Liver (tissue), 9 donors: ENCODE results near the gene NOL9. TPM values are rescaled to one million over a fixed set of nuclear protein-coding genes. Genes with fewer than 3 reads are reported as not detected.

Experiments used
- DNase-seq: peaks from one replicate; pipeline ENCODE4 v3.0.0-alpha.2; 2017; ENCODE audit warnings: low spot score
- H3K27ac ChIP-seq, 2 donors: one replicate each; pipeline ENCODE4 v1.7.0; 2013; ENCODE audit warnings: inconsistent platforms in 2 of 2, low read length in 2 of 2, control low read depth in 1 of 2, low read depth in 1 of 2, mild to moderate bottlenecking in 1 of 2
- H3K27me3 ChIP-seq, 4 donors: one replicate each; pipeline versions ENCODE4 v1.6.1 to v1.7.0; 2013; ENCODE audit warnings: low read length in 3 of 4, inconsistent platforms in 1 of 4, mild to moderate bottlenecking in 1 of 4, moderate library complexity in 1 of 4; ENCODE audit not compliant: control insufficient read depth in 4 of 4, insufficient read depth in 4 of 4
- H3K36me3 ChIP-seq, 4 donors: one replicate each; pipeline versions ENCODE4 v1.6.1 to v1.7.0; 2013; ENCODE audit warnings: low read length in 3 of 4, mild to moderate bottlenecking in 3 of 4, low read depth in 1 of 4, moderate library complexity in 1 of 4; ENCODE audit not compliant: control insufficient read depth in 4 of 4, insufficient read depth in 3 of 4
- H3K4me1 ChIP-seq, 4 donors: one replicate each; pipeline versions ENCODE4 v1.6.1 to v1.7.0; 2013; ENCODE audit warnings: low read length in 3 of 4, mild to moderate bottlenecking in 3 of 4, moderate library complexity in 1 of 4; ENCODE audit not compliant: control insufficient read depth in 4 of 4, insufficient read depth in 4 of 4
- H3K4me3 ChIP-seq, 3 donors: one replicate each; pipeline versions ENCODE4 v1.6.1 to v1.7.0; 2013; ENCODE audit warnings: low read length in 3 of 3, control low read depth in 1 of 3, low read depth in 1 of 3, mild to moderate bottlenecking in 1 of 3
- H3K9ac ChIP-seq, 2 donors: one replicate each; pipeline ENCODE4 v1.7.0; 2013; ENCODE audit warnings: low read length in 2 of 2, mild to moderate bottlenecking in 2 of 2, moderate library complexity in 2 of 2, control low read depth in 1 of 2, low read depth in 1 of 2
- H3K9me3 ChIP-seq, 4 donors: one replicate each; pipeline versions ENCODE4 v1.6.1 to v1.7.0; 2013; ENCODE audit warnings: low read length in 3 of 4; ENCODE audit not compliant: control insufficient read depth in 4 of 4
- CTCF ChIP-seq: fragments of 150-350 bp; IDR thresholded peaks from 2 replicates; pipeline ENCODE4 v1.5.1; 2017; ENCODE audit warnings: improper control_type of control experiment, low read depth, low read length; ENCODE audit not compliant: missing input control
- EGR1 ChIP-seq, 2 donors: IDR thresholded peaks; 2 replicates each; pipeline ENCODE4 v1.6.1; 2016 to 2018; ENCODE audit warnings: antibody characterized with exemption in 2 of 2, low read depth in 2 of 2
- FOXA1 ChIP-seq: IDR thresholded peaks from 2 replicates; pipeline ENCODE4 v1.6.1; 2016; ENCODE audit warnings: antibody characterized with exemption
- FOXA2 ChIP-seq: IDR thresholded peaks from 2 replicates; pipeline ENCODE4 v1.6.1; 2016; ENCODE audit warnings: antibody characterized with exemption
- GABPA ChIP-seq, 2 donors: IDR thresholded peaks in 1 of 2; conservative IDR thresholded peaks in 1 of 2; 2 replicates each; pipeline ENCODE4 v1.6.1; 2016; ENCODE audit warnings: antibody characterized with exemption in 2 of 2, mild to moderate bottlenecking in 1 of 2, moderate library complexity in 1 of 2
- HNF4A ChIP-seq, 2 donors: conservative IDR thresholded peaks; 2 replicates each; pipeline ENCODE4 v1.6.1; 2016; ENCODE audit warnings: antibody characterized with exemption in 2 of 2, mild to moderate bottlenecking in 2 of 2
- HNF4G ChIP-seq: IDR thresholded peaks from 2 replicates; pipeline ENCODE4 v1.6.1; 2016; ENCODE audit warnings: antibody characterized with exemption
- JUND ChIP-seq, 2 donors: IDR thresholded peaks; 2 replicates each; pipeline ENCODE4 v1.6.1; 2016; ENCODE audit warnings: antibody characterized with exemption in 2 of 2
- MAX ChIP-seq: IDR thresholded peaks from 2 replicates; pipeline ENCODE4 v1.6.1; 2016; ENCODE audit warnings: antibody characterized with exemption
- NR2F2 ChIP-seq: IDR thresholded peaks from 2 replicates; pipeline ENCODE4 v1.6.1; 2016; ENCODE audit warnings: antibody characterized with exemption
- RAD21 ChIP-seq, 2 donors: IDR thresholded peaks; 2 replicates each; pipeline ENCODE4 v1.6.1; 2016; ENCODE audit warnings: antibody characterized with exemption in 2 of 2, mild to moderate bottlenecking in 2 of 2
- REST ChIP-seq: IDR thresholded peaks from 2 replicates; pipeline ENCODE4 v1.6.1; 2016; ENCODE audit warnings: antibody characterized with exemption, mild to moderate bottlenecking
- RXRA ChIP-seq, 2 donors: IDR thresholded peaks; 2 replicates each; pipeline ENCODE4 v1.6.1; 2017 to 2018; ENCODE audit warnings: antibody characterized with exemption in 2 of 2, mild to moderate bottlenecking in 1 of 2
- SP1 ChIP-seq: IDR thresholded peaks from 2 replicates; pipeline ENCODE4 v1.6.1; 2018; ENCODE audit warnings: antibody characterized with exemption, mild to moderate bottlenecking
- YY1 ChIP-seq: IDR thresholded peaks from 2 replicates; pipeline ENCODE4 v1.6.1; 2016; ENCODE audit warnings: antibody characterized with exemption, mild to moderate bottlenecking
- ZBTB33 ChIP-seq: IDR thresholded peaks from 2 replicates; pipeline ENCODE4 v1.6.1; 2016; ENCODE audit warnings: antibody characterized with exemption
- WGBS: extraction: QIAGEN DNeasy Blood & Tissue Kit; methylation state at CpG from one replicate; pipeline ENCODE4 v1.1.7; 2013; 5-methylcytosine and 5-hydroxymethylcytosine counted together
- polyA plus RNA-seq, 2 donors: library from polyadenylated mRNA; stranded (reverse) in 1 of 2; unstranded in 1 of 2; fragments of 200-250 nt in 1 of 2; fragments of >200 nt in 1 of 2; fragmentation: Nextera tagmentation in 1 of 2; extraction: Ambion mirVana in 1 of 2; gene quantifications; one replicate each; pipeline versions ENCODE4 v1.2.1 to v1.2.3, GENCODE V29; 2013 to 2015
- total RNA-seq, 2 donors: library from RNA; depleted of rRNA; stranded (reverse); fragments of >200 nt; gene quantifications; one replicate each; pipeline ENCODE4 v1.2.3, GENCODE V29; 2014
- donor health status: healthy.
- donor health status: healthy.
- donor health status: healthy.
- donor health status: healthy.
- donor health status: healthy.

NOL9 gene
- total and polyA plus RNA-seq, 4 donors: 2.1 to 15.1 (median 9.4) TPM

- H3K27me3 ChIP-seq: no peaks in the 10 kb centered on the region
- 86% methylated on average over 16 of the region's 16 CpGs for WGBS
- H3K4me1 ChIP-seq: no peaks in the 10 kb centered on the region
- no peak overlapping the region for H3K27ac ChIP-seq
- H3K9me3 ChIP-seq: no peaks in the 10 kb centered on the region
- no peak overlapping the region for H3K4me3 ChIP-seq
- DNase-seq: no peak
- H3K36me3 ChIP-seq: no peaks in the 10 kb centered on the region
- H3K9ac ChIP-seq: no peak overlapping the region
- no peak for TF ChIP-seq JUND (IDR thresholded peaks at IDR 0.05)
- TF ChIP-seq HNF4G: no peak
- no peak for TF ChIP-seq YY1
- TF ChIP-seq NR2F2: no peak
- TF ChIP-seq GABPA (IDR thresholded peaks at IDR 0.05 in 1 of 2, conservative IDR thresholded peaks at IDR 0.05 in 1 of 2): no peak
- TF ChIP-seq FOXA1: no peak
- TF ChIP-seq ZBTB33: no peak
- TF ChIP-seq SP1: no peak
- TF ChIP-seq MAX: no peak
- TF ChIP-seq FOXA2: no peak
- TF ChIP-seq RXRA (IDR thresholded peaks at IDR 0.05): no peak
- no peak for TF ChIP-seq HNF4A (conservative IDR thresholded peaks at IDR 0.05)
- no peak for TF ChIP-seq REST
These were observed 42.6 kb downstream of the NOL9 start for GRCh38 chr1:6511561-6512244.

GRCh38 chr1:6511056-6511455, 43.3 kb downstream of the NOL9 start:
- Histone ChIP-seq H3K36me3 (no peaks in the 10 kb centered on the region), H3K9ac (no peak overlapping the region), H3K4me3 (no peak overlapping the region), H3K27ac (no peak overlapping the region), H3K27me3 (no peaks in the 10 kb centered on the region), H3K9me3 (no peaks in the 10 kb centered on the region), H3K4me1 (no peaks in the 10 kb centered on the region)
- WGBS: 91% methylated on average over 6 of the region's 6 CpGs
- DNase-seq: no peak
- TF ChIP-seq JUND (IDR thresholded peaks at IDR 0.05) (no peak), ZBTB33 (no peak), RXRA (IDR thresholded peaks at IDR 0.05) (no peak), NR2F2 (no peak), EGR1 (IDR thresholded peaks at IDR 0.05; ENCODE audit: low read depth in 2 of 2) (no peak), REST (no peak), FOXA1 (no peak), CTCF (no peak), HNF4G (no peak), FOXA2 (no peak), MAX (no peak), GABPA (IDR thresholded peaks at IDR 0.05 in 1 of 2, conservative IDR thresholded peaks at IDR 0.05 in 1 of 2) (no peak), SP1 (no peak), HNF4A (conservative IDR thresholded peaks at IDR 0.05) (no peak), RAD21 (IDR thresholded peaks at IDR 0.05) (no peak)
